Neural crest cell (in vitro differentiated cells): ENCODE data around the gene HOXA3. TPM values are rescaled to one million over a fixed set of nuclear protein-coding genes. Genes with fewer than 3 reads are reported as not detected.

Experiments used
- DNase-seq: peaks from one replicate; pipeline ENCODE4 v3.0.0; 2021; ENCODE audit warnings: low read depth, mixed read lengths, low spot score
- H3K27ac Mint-ChIP-seq: one replicate; pipeline ENCODE4 v1.8.0; 2021; ENCODE audit warnings: mild to moderate bottlenecking, mixed read lengths; ENCODE audit not compliant: unreplicated experiment
- H3K27me3 Mint-ChIP-seq: 2 replicates; pipeline ENCODE4 v1.8.0; 2021; ENCODE audit warnings: low read depth, mild to moderate bottlenecking, mixed read lengths
- H3K36me3 Mint-ChIP-seq: 2 replicates; pipeline ENCODE4 v1.8.0; 2021; ENCODE audit warnings: low read depth, mild to moderate bottlenecking, mixed read lengths
- H3K4me1 Mint-ChIP-seq: 2 replicates; pipeline ENCODE4 v1.8.0; 2021; ENCODE audit warnings: mixed read lengths
- H3K4me3 Mint-ChIP-seq: one replicate; pipeline ENCODE4 v1.8.0; 2021; ENCODE audit warnings: mild to moderate bottlenecking, mixed read lengths
- H3K9me3 Mint-ChIP-seq: 2 replicates; pipeline ENCODE4 v1.8.0; 2021; ENCODE audit warnings: mixed read lengths
- CTCF ChIP-seq: fragments of 200-600 bp; sonication (generic); conservative IDR thresholded peaks from 2 replicates; pipeline ENCODE4 v1.5.0; 2021; ENCODE audit warnings: antibody characterized with exemption, mild to moderate bottlenecking
- total RNA-seq: library from RNA; stranded (reverse); gene quantifications from 2 replicates; pipeline ENCODE4 v1.2.1, GENCODE V29; 2021

HOXA3 gene
- total RNA-seq, 1 donor from 2014 or later = 10.6 TPM

- Mint-ChIP-seq H3K27ac (no peak overlapping the region), H3K9me3 (no peaks in the 10 kb centered on the region), H3K4me1 (no peaks in the 10 kb centered on the region), H3K36me3 (peaks cover 3% of the 10 kb centered on the region), H3K27me3 (peaks cover 94% of the 10 kb centered on the region), H3K4me3 (peak overlapping the region; percentile 17)
- no peak for DNase-seq
- TF ChIP-seq CTCF = no peak
Observed at GRCh38 chr7:27177795-27178320, 25.5 kb upstream of the HOXA3 start.

GRCh38 chr7:27176962-27177794, 24.8 kb upstream of the HOXA3 start:
- peak overlapping the region; percentile 17 for H3K4me3 Mint-ChIP-seq
- H3K36me3 Mint-ChIP-seq = peaks cover 3% of the 10 kb centered on the region
- TF ChIP-seq CTCF = no peak
- peaks cover 94% of the 10 kb centered on the region for H3K27me3 Mint-ChIP-seq
- no peaks in the 10 kb centered on the region for H3K9me3 Mint-ChIP-seq
- no peak for DNase-seq
- no peaks in the 10 kb centered on the region for H3K4me1 Mint-ChIP-seq
- no peak overlapping the region for H3K27ac Mint-ChIP-seq

DNA sequence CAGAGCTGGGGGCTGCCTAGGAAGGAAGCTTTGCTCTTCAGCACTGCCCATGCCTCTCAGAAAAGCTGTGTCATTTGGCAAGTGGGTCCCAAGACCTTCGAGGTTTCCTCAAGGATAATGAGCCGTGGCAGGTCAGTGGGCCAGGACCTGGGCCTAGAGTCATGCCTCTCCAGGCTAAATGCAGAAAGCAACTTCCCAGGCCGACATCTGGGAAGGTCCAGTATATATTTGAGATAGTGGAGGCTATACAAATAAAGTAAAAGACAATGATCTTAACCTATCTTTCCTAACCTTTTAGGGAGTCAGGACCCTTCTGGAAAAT, 24.1 kb upstream of the HOXA3 start:
- H3K4me3 Mint-ChIP-seq = no peak overlapping the region

GRCh38 chr7:27175626-27176523, 23.5 kb upstream of the HOXA3 start:
- no peak for DNase-seq
- H3K9me3 Mint-ChIP-seq = no peaks in the 10 kb centered on the region
- H3K27me3 Mint-ChIP-seq = peaks cover 94% of the 10 kb centered on the region
- peaks cover 5% of the 10 kb centered on the region for H3K36me3 Mint-ChIP-seq
- H3K4me3 Mint-ChIP-seq = no peak overlapping the region
- H3K4me1 Mint-ChIP-seq = peaks cover 8% of the 10 kb centered on the region
- TF ChIP-seq CTCF = no peak
- no peak overlapping the region for H3K27ac Mint-ChIP-seq

More for the DNA sequence above, 24.1 kb upstream of the HOXA3 start:
- Mint-ChIP-seq H3K36me3 (peaks cover 5% of the 10 kb centered on the region), H3K9me3 (no peaks in the 10 kb centered on the region), H3K27ac (no peak overlapping the region), H3K27me3 (peaks cover 94% of the 10 kb centered on the region), H3K4me1 (peaks cover 6% of the 10 kb centered on the region)
- DNase-seq = no peak
- no peak for TF ChIP-seq CTCF

GRCh38 chr7:27174874-27175625, 22.7 kb upstream of the HOXA3 start:
- Mint-ChIP-seq H3K36me3 (peaks cover 5% of the 10 kb centered on the region), H3K27ac (no peak overlapping the region), H3K4me3 (peak overlapping the region; percentile 72), H3K27me3 (peaks cover 94% of the 10 kb centered on the region), H3K9me3 (no peaks in the 10 kb centered on the region), H3K4me1 (peaks cover 8% of the 10 kb centered on the region)
- no peak for TF ChIP-seq CTCF
- no peak for DNase-seq
